Stimulated activated naive CD4-positive, alpha-beta T cell treated with Interleukin-2 at 50 U/mL for 16 hours (primary cell): ENCODE results near the gene PPIE.

Source experiments
- DNase-seq: peaks from one replicate; lab custom pipeline; 2025; lab: John Stamatoyannopoulos, UW

Gene PPIE

DNA sequence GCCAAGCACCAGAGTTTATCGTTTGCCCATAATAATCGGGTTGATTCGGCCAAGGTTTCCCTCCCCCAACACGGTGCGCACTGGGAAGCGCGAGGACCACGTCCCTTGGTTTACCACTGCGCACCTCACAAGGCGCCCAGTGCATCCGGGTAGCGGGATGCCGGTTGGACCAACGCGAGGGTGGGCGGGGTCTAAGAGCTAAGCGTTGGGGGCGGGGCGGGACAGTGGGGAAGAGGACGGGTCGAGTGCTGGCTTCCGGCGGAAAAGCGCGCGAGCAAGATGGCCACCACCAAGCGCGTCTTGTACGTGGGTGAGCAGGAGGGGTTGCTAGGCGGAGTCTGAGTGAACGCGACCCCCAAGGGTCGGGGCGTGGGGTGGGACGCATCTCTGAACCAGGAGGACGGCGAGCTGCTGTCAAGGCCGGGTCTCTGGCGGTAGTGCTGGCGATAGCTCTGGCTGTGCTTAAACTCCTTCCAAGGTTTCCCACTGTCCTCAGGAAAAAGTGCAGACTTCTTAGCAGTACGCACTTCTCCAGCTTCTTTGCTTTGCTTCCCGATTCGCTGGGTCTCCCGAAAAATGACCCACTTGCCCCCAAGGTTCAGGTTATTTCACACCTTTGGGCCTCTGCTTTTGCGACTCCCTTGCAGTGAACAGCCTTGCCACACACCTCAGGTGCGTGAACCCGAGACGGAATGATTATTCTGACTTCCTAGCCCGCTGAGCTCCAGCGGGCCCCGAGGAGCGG is at the start of gene PPIE:
Gene PPIE (plus strand): TSS at position 261 of the 745 bp plus-strand sequence. CDS start 19 bp downstream, at position 280.
- peak; percentile 97 for DNase-seq

GRCh38 chr1:39689214-39689613 is 49.5 kb upstream of the PPIE start:
- no peak for DNase-seq

DNA sequence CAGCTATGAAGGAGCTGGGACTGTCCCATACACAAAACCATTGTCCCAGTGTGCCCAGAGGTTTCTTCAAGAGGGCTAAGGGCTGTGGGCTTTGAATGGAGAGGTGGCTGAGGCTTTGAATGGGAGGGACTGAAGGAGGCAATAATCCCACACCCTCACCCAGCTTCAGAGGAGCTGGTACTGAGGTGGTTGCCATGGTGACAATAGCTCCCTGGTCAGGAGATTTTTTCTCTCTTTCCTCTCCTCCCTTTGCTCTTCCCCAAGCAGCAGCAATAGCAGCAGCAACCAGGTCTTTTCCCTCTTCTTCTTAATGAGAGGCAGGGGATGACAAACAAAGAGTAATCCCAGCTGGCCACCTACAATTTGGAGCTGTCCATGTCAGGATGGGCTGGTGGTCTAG is 49.0 kb upstream of the PPIE start:
- DNase-seq = no peak

DNA sequence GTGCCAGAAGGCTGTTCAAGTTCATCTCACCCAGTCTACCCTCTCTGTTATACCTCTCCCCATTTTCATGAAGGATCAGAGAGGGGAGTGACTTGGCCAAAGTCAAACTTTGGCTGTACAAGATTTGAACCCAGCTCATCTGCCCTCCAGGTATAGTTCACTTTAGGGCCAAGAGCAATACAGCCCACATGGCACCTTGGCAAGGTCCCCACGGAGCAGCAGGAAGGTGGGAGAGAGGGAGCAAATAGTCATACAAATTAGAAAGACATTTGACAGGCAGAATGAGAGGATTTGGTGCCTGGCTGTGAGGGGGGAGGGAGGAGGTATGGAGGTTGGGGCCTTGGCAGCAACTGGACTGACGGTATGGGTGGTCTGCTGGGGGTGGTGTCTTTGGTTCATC is 48.5 kb upstream of the PPIE start:
- no peak for DNase-seq

DNA sequence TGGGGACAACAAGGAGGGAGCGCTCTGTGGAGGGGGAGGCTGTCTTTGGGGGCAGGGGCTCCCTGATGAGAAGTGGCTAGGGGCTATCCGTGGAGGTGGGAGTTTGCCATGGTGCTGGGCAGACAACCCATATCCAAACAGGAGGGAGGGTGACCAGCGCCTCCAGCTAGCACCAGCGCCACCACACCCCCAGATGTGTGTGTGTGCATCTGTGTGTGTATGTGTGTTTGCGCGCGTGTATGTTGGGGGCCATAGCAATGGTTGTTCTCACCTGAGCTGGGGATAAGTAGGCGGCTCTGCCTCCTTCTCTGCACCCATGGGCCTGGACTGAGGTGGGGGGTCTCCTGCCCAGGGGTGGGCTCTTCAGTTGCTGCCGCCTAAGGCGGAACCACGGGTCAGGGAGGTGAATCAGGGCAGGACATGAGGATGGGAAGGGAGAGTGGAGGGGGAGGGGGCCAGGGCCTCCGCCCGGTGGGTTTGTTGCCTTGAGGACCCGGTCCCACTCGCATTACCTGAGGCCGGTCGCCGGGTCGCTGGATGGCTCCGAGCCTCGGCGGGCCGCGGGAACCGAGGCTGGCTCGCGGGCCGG is 47.8 kb upstream of the PPIE start:
- no peak for DNase-seq

GRCh38 chr1:39691383-39692151 is 47.1 kb upstream of the PPIE start, which contains the start of gene HPCAL4:
Gene HPCAL4, minus strand, starts transcription at chr1:39691433. Its CDS starts 6,830 bp downstream, at chr1:39684603.
- peak; percentile 90 for DNase-seq

GRCh38 chr1:39692152-39693074 is 46.3 kb upstream of the PPIE start:
- DNase-seq = no peak

DNA sequence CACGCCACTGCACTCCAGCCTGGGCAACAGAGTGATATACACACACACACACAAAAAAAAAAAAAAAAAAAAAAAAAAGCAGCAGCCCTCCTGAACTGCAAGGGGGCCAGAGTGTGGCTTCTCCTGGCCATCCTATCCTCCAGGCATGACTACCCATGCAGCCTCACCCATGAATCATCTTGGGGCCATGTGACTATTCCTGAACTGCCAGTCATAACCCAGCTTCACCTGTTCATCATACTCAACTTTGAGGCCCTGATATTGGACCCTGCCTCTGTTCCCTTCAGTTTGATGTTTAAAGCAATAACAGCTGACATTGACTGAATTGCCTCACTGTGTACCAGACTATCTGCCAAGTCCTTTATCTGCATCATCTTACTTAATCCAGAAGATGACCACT is 44.7 kb upstream of the PPIE start:
- DNase-seq = no peak

GRCh38 chr1:39695016-39695415 is 43.7 kb upstream of the PPIE start:
- no peak for DNase-seq

GRCh38 chr1:39696448-39696847 is 42.2 kb upstream of the PPIE start:
- DNase-seq = no peak

- no peak for DNase-seq
Observed at GRCh38 chr1:39698568-39698967, 40.1 kb upstream of the PPIE start.

DNA sequence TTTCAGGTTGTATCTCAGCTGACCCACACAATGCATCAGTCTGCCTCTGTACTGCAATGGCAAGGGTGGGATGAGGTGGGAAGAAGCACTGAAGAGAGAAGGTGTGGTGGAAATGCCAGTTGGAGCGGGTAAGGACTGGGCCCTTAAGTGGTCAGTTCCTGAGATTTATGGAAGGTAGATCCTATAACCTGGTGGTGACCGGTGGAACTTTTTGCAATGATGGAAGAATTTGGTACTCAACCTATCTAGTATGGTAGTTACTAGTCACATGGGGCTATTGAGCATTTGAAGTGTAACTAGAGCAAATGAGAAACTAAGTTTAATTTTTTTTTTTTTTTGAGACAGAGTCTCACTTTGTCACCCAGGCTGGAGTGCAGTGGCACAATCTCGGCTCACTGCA is 39.3 kb upstream of the PPIE start:
- DNase-seq = no peak

GRCh38 chr1:39700348-39700747 is 38.3 kb upstream of the PPIE start:
- no peak for DNase-seq

DNA sequence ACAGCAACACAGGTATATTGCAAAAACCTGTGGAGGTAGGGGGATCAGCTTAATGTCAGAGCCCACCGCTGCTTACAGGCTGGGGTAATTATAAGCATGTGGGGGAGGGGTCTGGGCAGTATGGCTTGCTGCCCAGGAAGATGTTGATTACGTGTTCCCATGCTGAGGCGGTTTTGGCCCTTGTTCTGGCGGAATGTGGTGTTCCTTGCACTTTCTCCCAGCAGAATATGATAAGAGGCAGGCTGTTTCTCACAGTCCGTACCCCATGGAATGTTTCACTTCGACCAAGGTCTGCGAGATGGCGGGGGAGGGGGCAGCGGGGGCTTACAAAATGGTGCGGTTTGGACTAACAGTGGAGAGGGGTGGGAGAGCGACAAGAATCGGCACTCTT is 37.6 kb upstream of the PPIE start:
- no peak for DNase-seq

GRCh38 chr1:39704757-39705156 is 33.9 kb upstream of the PPIE start:
- DNase-seq = no peak

DNA sequence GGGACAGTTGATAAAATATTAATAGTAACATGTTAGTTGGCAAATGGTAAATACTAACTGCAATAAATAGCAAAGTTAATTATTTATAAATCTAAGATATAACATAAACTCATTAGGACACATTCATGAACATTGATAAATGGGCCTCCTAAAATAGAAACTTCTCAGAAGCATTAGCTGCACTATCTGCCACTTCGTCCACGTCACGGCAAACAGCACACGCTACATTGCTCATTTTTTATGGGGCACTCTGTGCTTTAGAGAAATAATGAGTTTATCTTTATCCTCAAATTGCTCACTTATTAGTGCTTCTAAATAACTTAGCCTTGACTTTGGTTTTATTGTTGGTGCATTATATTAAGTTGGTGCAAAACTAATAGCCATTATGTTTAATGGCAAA is 31.2 kb upstream of the PPIE start:
- DNase-seq = no peak

DNA sequence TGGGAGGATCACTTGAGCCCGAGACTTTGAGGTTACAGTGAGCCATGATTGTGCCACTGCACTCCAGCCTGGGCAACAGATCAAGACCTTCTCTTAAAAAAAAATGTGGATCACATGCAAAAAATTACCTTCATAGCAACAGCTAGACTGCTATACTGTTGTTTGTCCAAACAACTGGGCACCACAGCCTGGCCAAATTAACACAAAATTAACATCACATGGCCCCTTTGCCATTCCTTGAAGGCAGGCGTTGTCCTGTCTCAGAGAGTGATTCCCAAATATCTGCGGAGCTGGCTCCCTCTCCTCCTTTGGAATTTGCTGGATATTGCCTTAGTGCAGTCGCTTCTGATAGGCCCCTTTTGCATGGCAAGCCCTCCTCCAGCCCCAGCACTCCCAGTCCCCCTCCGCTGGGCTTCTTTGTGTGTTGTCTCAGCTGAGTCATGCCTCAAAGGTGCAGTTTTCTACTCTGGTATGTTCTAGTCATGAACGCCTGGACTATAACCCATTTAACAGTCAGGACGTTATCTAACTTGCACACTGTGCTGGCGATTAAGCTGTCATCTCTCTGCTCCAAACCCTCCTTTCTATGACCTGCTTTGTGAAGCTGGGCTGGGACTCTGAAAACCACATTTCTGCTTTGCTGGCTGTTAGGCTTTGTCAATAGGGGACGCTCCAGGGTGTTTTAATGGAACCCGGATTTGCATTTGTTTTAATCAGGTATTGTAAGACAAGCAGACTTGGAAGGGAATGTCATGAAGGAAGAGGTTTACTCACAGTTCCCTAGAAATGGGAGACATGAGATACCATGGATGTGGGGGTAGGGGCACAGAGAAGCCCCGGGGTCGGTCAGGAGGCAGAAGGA is 27.3 kb upstream of the PPIE start:
- no peak for DNase-seq

GRCh38 chr1:39711966-39712340 is 26.7 kb upstream of the PPIE start:
- DNase-seq = no peak

DNA sequence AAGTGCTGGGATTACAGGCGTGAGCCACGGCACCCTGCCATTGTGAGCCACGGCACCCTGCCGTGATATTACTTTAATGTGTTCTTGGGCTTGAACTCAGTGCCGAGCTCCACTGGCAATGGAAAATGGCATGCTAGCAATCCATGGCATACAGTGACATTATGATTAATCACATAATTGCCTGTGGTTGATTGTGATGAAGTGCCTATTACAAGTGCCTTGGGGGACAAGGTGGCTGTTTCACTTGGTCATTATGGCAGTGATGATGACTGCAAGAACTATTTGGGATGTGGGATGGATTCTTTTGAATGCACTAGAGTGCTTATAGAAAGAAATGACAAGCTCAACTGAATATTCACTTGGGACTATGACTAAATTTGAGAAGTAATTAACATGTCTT is 25.1 kb upstream of the PPIE start:
- no peak for DNase-seq

GRCh38 chr1:39717809-39718208 is 20.9 kb upstream of the PPIE start:
- DNase-seq = no peak
